Progenitor cell of endocrine pancreas (in vitro differentiated cells): ENCODE results near the gene TRPM3. TPM values are rescaled to one million over a fixed set of nuclear protein-coding genes. Genes with fewer than 3 reads are reported as not detected.

Source experiments
- DNase-seq: peaks from one replicate; pipeline ENCODE4 v3.0.0; 2021; ENCODE audit warnings: low spot score; ENCODE audit not compliant: unreplicated experiment
- H3K27ac Mint-ChIP-seq: 2 replicates; pipeline ENCODE4 v1.8.0; 2021; ENCODE audit warnings: mild to moderate bottlenecking, moderate library complexity, mixed read lengths
- H3K27me3 Mint-ChIP-seq: 2 replicates; pipeline ENCODE4 v1.8.0; 2021; ENCODE audit warnings: mixed read lengths
- H3K36me3 Mint-ChIP-seq: 2 replicates; pipeline ENCODE4 v1.8.0; 2022; ENCODE audit warnings: mixed read lengths; ENCODE audit not compliant: insufficient read depth
- H3K4me1 Mint-ChIP-seq: 2 replicates; pipeline ENCODE4 v1.8.0; 2021; ENCODE audit warnings: low read depth, mixed read lengths
- H3K4me3 Mint-ChIP-seq: 2 replicates; pipeline ENCODE4 v1.8.0; 2021; ENCODE audit warnings: low read depth, mild to moderate bottlenecking, moderate library complexity, mixed read lengths
- H3K9me3 Mint-ChIP-seq: 2 replicates; pipeline ENCODE4 v1.8.0; 2021; ENCODE audit warnings: low read depth, mixed read lengths
- CTCF ChIP-seq: fragments of 200-600 bp; sonication (generic); IDR thresholded peaks from one replicate; pipeline ENCODE4 v1.5.0; 2021; ENCODE audit warnings: antibody characterized with exemption, mild to moderate bottlenecking; ENCODE audit not compliant: unreplicated experiment
- total RNA-seq: library from RNA; stranded (reverse); gene quantifications from 2 replicates; pipeline ENCODE4 v1.2.1, GENCODE V29; 2021

TRPM3 gene
- total RNA-seq, 1 donor from 2014 or later, result 1.6 TPM

DNA sequence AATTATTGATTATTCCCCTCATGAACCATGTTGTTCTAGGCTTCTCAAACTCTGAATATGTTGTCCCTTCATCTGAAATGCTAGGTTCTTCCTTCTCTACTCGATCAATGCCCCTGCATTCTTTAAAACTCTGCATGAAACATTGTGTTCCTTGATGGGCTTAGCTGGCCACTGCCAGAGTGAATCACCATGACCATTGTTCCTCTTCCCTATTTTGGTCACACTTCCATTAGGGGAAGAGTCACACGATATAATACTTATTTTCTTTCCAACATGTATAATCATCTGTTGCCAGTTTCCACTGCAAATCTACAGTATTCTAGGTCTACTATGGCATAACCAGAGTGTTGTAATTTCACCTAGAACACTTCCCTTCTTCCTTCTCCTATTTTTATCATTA is 247.9 kb downstream of the TRPM3 start:
- Mint-ChIP-seq H3K36me3 (no peaks in the 10 kb centered on the region), H3K27me3 (no peaks in the 10 kb centered on the region), H3K27ac (no peak overlapping the region), H3K4me3 (no peak overlapping the region), H3K9me3 (peaks cover 5% of the 10 kb centered on the region), H3K4me1 (peaks cover 4% of the 10 kb centered on the region)
- DNase-seq, result no peak
- no peak for TF ChIP-seq CTCF

GRCh38 chr9:70868661-70869652 is 252.5 kb downstream of the TRPM3 start:
- Mint-ChIP-seq H3K4me1 (peaks cover 4% of the 10 kb centered on the region), H3K9me3 (peaks cover 5% of the 10 kb centered on the region), H3K27ac (no peak overlapping the region), H3K36me3 (no peaks in the 10 kb centered on the region), H3K27me3 (peaks cover 4% of the 10 kb centered on the region), H3K4me3 (peak overlapping the region; percentile 59)
- no peak for DNase-seq
- TF ChIP-seq CTCF, result no peak

GRCh38 chr9:70868041-70868440 is 253.4 kb downstream of the TRPM3 start:
- H3K36me3 Mint-ChIP-seq, result no peaks in the 10 kb centered on the region
- peaks cover 4% of the 10 kb centered on the region for H3K27me3 Mint-ChIP-seq
- H3K4me3 Mint-ChIP-seq, result no peak overlapping the region
- no peak overlapping the region for H3K27ac Mint-ChIP-seq
- peaks cover 4% of the 10 kb centered on the region for H3K4me1 Mint-ChIP-seq
- no peak for TF ChIP-seq CTCF
- peaks cover 5% of the 10 kb centered on the region for H3K9me3 Mint-ChIP-seq
- no peak for DNase-seq

- no peaks in the 10 kb centered on the region for H3K36me3 Mint-ChIP-seq
- no peak overlapping the region for H3K4me3 Mint-ChIP-seq
- peaks cover 4% of the 10 kb centered on the region for H3K27me3 Mint-ChIP-seq
- no peak overlapping the region for H3K27ac Mint-ChIP-seq
- DNase-seq, result no peak
- H3K9me3 Mint-ChIP-seq, result peaks cover 4% of the 10 kb centered on the region
- TF ChIP-seq CTCF, result no peak
- peaks cover 4% of the 10 kb centered on the region for H3K4me1 Mint-ChIP-seq
Observed at GRCh38 chr9:70865471-70865870, 255.9 kb downstream of the TRPM3 start.

DNA sequence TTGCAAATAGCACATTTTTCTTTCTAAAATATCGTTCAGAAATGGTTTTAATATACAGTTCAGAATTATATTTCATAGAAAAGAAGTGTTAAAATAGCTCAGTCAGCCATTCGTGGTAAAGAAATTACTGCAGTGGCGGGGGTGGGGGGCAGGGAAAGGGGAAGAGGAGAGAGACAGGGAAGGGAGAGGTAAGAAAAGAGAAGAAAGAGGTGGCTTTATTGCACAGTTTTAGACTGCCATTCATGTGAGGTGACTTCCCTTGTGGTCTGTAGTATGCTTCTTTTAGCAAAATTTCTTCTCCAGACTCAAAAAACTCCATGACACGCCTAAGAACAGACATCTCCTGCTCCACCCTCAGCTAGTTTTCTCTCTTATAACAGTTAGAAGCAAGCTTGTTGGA is 259.6 kb downstream of the TRPM3 start:
- Mint-ChIP-seq H3K27me3 (no peaks in the 10 kb centered on the region), H3K4me1 (no peaks in the 10 kb centered on the region), H3K4me3 (no peak overlapping the region), H3K36me3 (no peaks in the 10 kb centered on the region), H3K9me3 (no peaks in the 10 kb centered on the region), H3K27ac (no peak overlapping the region)
- DNase-seq, result no peak
- TF ChIP-seq CTCF, result no peak
